ENCODE data around the gene CIDEB.

The CIDEB gene

GRCh38 chr14:24269368-24269767, 38.4 kb downstream of the CIDEB start:
- no peak for DNase-seq

- no peak for DNase-seq
Measured at GRCh38 chr14:24268225-24268624, 39.6 kb downstream of the CIDEB start.

GRCh38 chr14:24267516-24267915, 40.3 kb downstream of the CIDEB start:
- no peak for DNase-seq

- no peak for DNase-seq
Measured at GRCh38 chr14:24266344-24267244, 41.2 kb downstream of the CIDEB start.

GRCh38 chr14:24264298-24264697, 43.5 kb downstream of the CIDEB start:
- DNase-seq = no peak

GRCh38 chr14:24263848-24264247, 43.9 kb downstream of the CIDEB start:
- no peak for DNase-seq

- DNase-seq = no peak
Measured at GRCh38 chr14:24262821-24263733, 44.7 kb downstream of the CIDEB start, which contains the start of gene TGM1. TSS of gene TGM1 (minus strand) at chr14:24263177. CDS start at chr14:24262352, 825 bp downstream.

- DNase-seq = no peak
Measured at GRCh38 chr14:24261969-24262327, 45.8 kb downstream of the CIDEB start.

- DNase-seq = no peak
Measured at GRCh38 chr14:24261256-24261968, 46.4 kb downstream of the CIDEB start.

GRCh38 chr14:24260780-24261157, 47.0 kb downstream of the CIDEB start:
- DNase-seq = no peak

- no peak for DNase-seq
Measured at GRCh38 chr14:24260026-24260779, 47.6 kb downstream of the CIDEB start.

GRCh38 chr14:24259282-24260025, 48.3 kb downstream of the CIDEB start:
- DNase-seq = no peak

- no peak for DNase-seq
Measured at GRCh38 chr14:24258548-24259265, 49.1 kb downstream of the CIDEB start.

GRCh38 chr14:24258119-24258518, 49.7 kb downstream of the CIDEB start:
- DNase-seq = no peak

- no peak for DNase-seq
Measured at GRCh38 chr14:24256960-24257359, 50.8 kb downstream of the CIDEB start.

- DNase-seq = no peak
Measured at GRCh38 chr14:24255931-24256711, 51.7 kb downstream of the CIDEB start.

- no peak for DNase-seq
Measured at GRCh38 chr14:24255438-24255837, 52.3 kb downstream of the CIDEB start.
